CD14-positive monocyte (primary cell): ENCODE results near the gene VSIR. TPM values are rescaled to one million over a fixed set of nuclear protein-coding genes. Genes with fewer than 3 reads are reported as not detected.

Experiments
- DNase-seq, 3 donors: peaks; one replicate each; pipeline ENCODE4 v3.0.0-alpha.2; 2011 to 2022
- H2AFZ ChIP-seq: 2 replicates; pipeline ENCODE4 v1.6.0; 2012; ENCODE audit warnings: mild to moderate bottlenecking, low read depth, low read length, inconsistent platforms; ENCODE audit not compliant: insufficient read depth, poor library complexity, severe bottlenecking
- H3K27ac ChIP-seq, 2 donors: 1 replicate in 1 of 2; 2 replicates in 1 of 2; pipeline ENCODE4 v1.5.1; 2012 to 2013; ENCODE audit warnings: low read length in 2 of 2, control low read depth in 1 of 2, inconsistent platforms in 1 of 2, low read depth in 1 of 2, mild to moderate bottlenecking in 1 of 2
- H3K27me3 ChIP-seq, 2 donors: one replicate each; pipeline versions ENCODE4 v1.6.0 to v1.6.1; 2011 to 2013; ENCODE audit warnings: low read length in 2 of 2; ENCODE audit not compliant: control insufficient read depth in 2 of 2, insufficient read depth in 2 of 2
- H3K36me3 ChIP-seq, 2 donors: replicated peaks in 1 of 2; 1 replicate in 1 of 2; 2 replicates in 1 of 2; pipeline versions ENCODE4 v1.5.1 to v1.6.1; 2012 to 2013; ENCODE audit warnings: low read length in 2 of 2, control low read depth in 1 of 2, inconsistent platforms in 1 of 2, mild to moderate bottlenecking in 1 of 2; ENCODE audit not compliant: insufficient read depth in 2 of 2, control insufficient read depth in 1 of 2
- H3K4me1 ChIP-seq, 2 donors: 1 replicate in 1 of 2; 2 replicates in 1 of 2; pipeline versions ENCODE4 v1.5.1 to v1.6.1; 2012 to 2013; ENCODE audit warnings: low read length in 2 of 2, control low read depth in 1 of 2, inconsistent platforms in 1 of 2, mild to moderate bottlenecking in 1 of 2, moderate library complexity in 1 of 2; ENCODE audit not compliant: insufficient read depth in 2 of 2, control insufficient read depth in 1 of 2
- H3K4me2 ChIP-seq: replicated peaks from 2 replicates; pipeline ENCODE3; 2012; ENCODE audit warnings: low read length, moderate library complexity, mild to moderate bottlenecking; ENCODE audit not compliant: poor library complexity, severe bottlenecking; ENCODE audit errors: extremely low read depth
- H3K4me3 ChIP-seq, 3 experiments: fragments of 200-600 bp in 1 of 3; sonication (generic) in 1 of 3; replicated peaks in 1 of 3; 1 replicate in 2 of 3; 2 replicates in 1 of 3; pipeline ENCODE4 v1.5.1; 2011 to 2013; ENCODE audit warnings: low read length in 3 of 3, mild to moderate bottlenecking in 3 of 3, control low read depth in 2 of 3, low read depth in 2 of 3, inconsistent platforms in 1 of 3, moderate library complexity in 1 of 3
- H3K79me2 ChIP-seq: 2 replicates; pipeline ENCODE4 v1.6.0; 2012; ENCODE audit warnings: mild to moderate bottlenecking, control low read depth, inconsistent platforms, low read length, moderate library complexity; ENCODE audit not compliant: insufficient read depth
- H3K9ac ChIP-seq: 2 replicates; pipeline ENCODE4 v1.6.0; 2017; ENCODE audit warnings: low read length, mild to moderate bottlenecking; ENCODE audit not compliant: insufficient read depth, poor library complexity, severe bottlenecking
- H3K9me3 ChIP-seq, 2 donors: replicated peaks in 1 of 2; 1 replicate in 1 of 2; 2 replicates in 1 of 2; pipeline versions ENCODE4 v1.5.1 to v1.6.1; 2012 to 2013; ENCODE audit warnings: low read length in 2 of 2, control low read depth in 1 of 2; ENCODE audit not compliant: control insufficient read depth in 1 of 2, insufficient read depth in 1 of 2
- H4K20me1 ChIP-seq: 2 replicates; pipeline ENCODE4 v1.6.0; 2012; ENCODE audit warnings: mild to moderate bottlenecking, low read length, control low read depth, moderate library complexity; ENCODE audit not compliant: insufficient read depth
- H3K27ac Mint-ChIP-seq, 7 donors: one replicate each; pipeline ENCODE4 v1.8.0; 2020; ENCODE audit warnings: mild to moderate bottlenecking in 7 of 7, mixed read lengths in 7 of 7, moderate library complexity in 6 of 7, inconsistent platforms in 2 of 7
- H3K27me3 Mint-ChIP-seq, 3 donors: one replicate each; pipeline ENCODE4 v1.8.0; 2021 to 2022; ENCODE audit warnings: low read depth in 3 of 3, mild to moderate bottlenecking in 3 of 3, mixed read lengths in 3 of 3, moderate library complexity in 3 of 3, inconsistent platforms in 1 of 3
- H3K36me3 Mint-ChIP-seq, 2 donors: one replicate each; pipeline ENCODE4 v1.8.0; 2020; ENCODE audit warnings: mixed read lengths in 2 of 2, inconsistent platforms in 1 of 2, mild to moderate bottlenecking in 1 of 2
- H3K4me1 Mint-ChIP-seq: one replicate; pipeline ENCODE4 v1.8.0; 2020; ENCODE audit warnings: mild to moderate bottlenecking, mixed read lengths
- H3K4me3 Mint-ChIP-seq, 2 donors: one replicate each; pipeline ENCODE4 v1.8.0; 2020; ENCODE audit warnings: mild to moderate bottlenecking in 2 of 2, mixed read lengths in 2 of 2, moderate library complexity in 1 of 2
- H3K9me3 Mint-ChIP-seq, 7 donors: one replicate each; pipeline ENCODE4 v1.8.0; 2020 to 2022; ENCODE audit warnings: mixed read lengths in 7 of 7, mild to moderate bottlenecking in 6 of 7, moderate library complexity in 6 of 7, inconsistent platforms in 2 of 7
- WGBS: methylation state at CpG from one replicate; pipeline ENCODE4 v1.1.5; 2013; ENCODE audit warnings: missing lambda C conversion rate; ENCODE audit not compliant: insufficient coverage; 5-methylcytosine and 5-hydroxymethylcytosine counted together
- intact Hi-C, 2 donors: fragments of 100-400 bp; cut with micrococcal nuclease; formaldehyde crosslinking; loops; one replicate each; pipeline versions ENCODE4 v1.15.0 to v1.15.1; 2023
- polyA plus RNA-seq, 3 donors: library from polyadenylated mRNA; depleted of rRNA in 1 of 3; unstranded in 2 of 3; stranded (reverse) in 1 of 3; fragments of 300-500 nt in 2 of 3; fragments of >200 nt in 1 of 3; fragmentation: Illumina TruSeq in 2 of 3; gene quantifications; 1 replicate in 2 of 3; 2 replicates in 1 of 3; pipeline ENCODE4 v1.2.3, GENCODE V29; 2012 to 2021
- TF ChIP-seq, protein P1 (sequence below): fragments of 200-600 bp; IDR thresholded peaks from one replicate; pipeline ENCODE4 v1.8.0; 2022; ENCODE audit warnings: antibody characterized with exemption, mild to moderate bottlenecking

The VSIR gene
- polyA plus RNA-seq, 3 donors: 635 to 1,133 (median 801) TPM

- no peaks in the 10 kb centered on the region for H3K36me3 Mint-ChIP-seq
These were observed 25.8 kb upstream of the VSIR start for GRCh38 chr10:71799112-71799511.

GRCh38 chr10:71798308-71798624, 24.9 kb upstream of the VSIR start:
- intact Hi-C loops: no loop called here
- H3K4me3 Mint-ChIP-seq: no peak overlapping the region
- H3K9me3 Mint-ChIP-seq: peaks cover 0 to 6% (median 0%) of the 10 kb centered on the region in 7 donors
- no peak overlapping the region for H3K27ac ChIP-seq
- no peak overlapping the region for H3K4me3 ChIP-seq
- no peak overlapping the region for H2AFZ ChIP-seq
- no peaks in the 10 kb centered on the region for H3K27me3 ChIP-seq
- no peaks in the 10 kb centered on the region for H3K36me3 Mint-ChIP-seq
- peaks cover 41 to 59% of the 10 kb centered on the region in 2 donors for H3K4me1 ChIP-seq
- H3K9ac ChIP-seq: no peak overlapping the region
- H3K79me2 ChIP-seq: no peaks in the 10 kb centered on the region
- no peak for DNase-seq
- H3K27me3 Mint-ChIP-seq: peaks cover 3 to 8% (median 5%) of the 10 kb centered on the region in 3 donors
- peaks cover 52% of the 10 kb centered on the region for H3K4me1 Mint-ChIP-seq
- H3K4me2 ChIP-seq: no peak overlapping the region
- 60% methylated on average over 6 of the region's 6 CpGs for WGBS
- no peaks in the 10 kb centered on the region for H3K9me3 ChIP-seq
- peaks cover 4% of the 10 kb centered on the region for H4K20me1 ChIP-seq
- TF ChIP-seq, protein P1, sequence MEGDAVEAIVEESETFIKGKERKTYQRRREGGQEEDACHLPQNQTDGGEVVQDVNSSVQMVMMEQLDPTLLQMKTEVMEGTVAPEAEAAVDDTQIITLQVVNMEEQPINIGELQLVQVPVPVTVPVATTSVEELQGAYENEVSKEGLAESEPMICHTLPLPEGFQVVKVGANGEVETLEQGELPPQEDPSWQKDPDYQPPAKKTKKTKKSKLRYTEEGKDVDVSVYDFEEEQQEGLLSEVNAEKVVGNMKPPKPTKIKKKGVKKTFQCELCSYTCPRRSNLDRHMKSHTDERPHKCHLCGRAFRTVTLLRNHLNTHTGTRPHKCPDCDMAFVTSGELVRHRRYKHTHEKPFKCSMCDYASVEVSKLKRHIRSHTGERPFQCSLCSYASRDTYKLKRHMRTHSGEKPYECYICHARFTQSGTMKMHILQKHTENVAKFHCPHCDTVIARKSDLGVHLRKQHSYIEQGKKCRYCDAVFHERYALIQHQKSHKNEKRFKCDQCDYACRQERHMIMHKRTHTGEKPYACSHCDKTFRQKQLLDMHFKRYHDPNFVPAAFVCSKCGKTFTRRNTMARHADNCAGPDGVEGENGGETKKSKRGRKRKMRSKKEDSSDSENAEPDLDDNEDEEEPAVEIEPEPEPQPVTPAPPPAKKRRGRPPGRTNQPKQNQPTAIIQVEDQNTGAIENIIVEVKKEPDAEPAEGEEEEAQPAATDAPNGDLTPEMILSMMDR: no peak
- no peak overlapping the region for H3K27ac Mint-ChIP-seq
- H3K36me3 ChIP-seq: no peaks in the 10 kb centered on the region

More at GRCh38 chr10:71799112-71799511, 25.8 kb upstream of the VSIR start:
- no peak for DNase-seq
- Histone ChIP-seq H2AFZ (no peak overlapping the region), H3K79me2 (no peaks in the 10 kb centered on the region), H3K27me3 (no peaks in the 10 kb centered on the region), H3K27ac (no peak overlapping the region), H3K4me2 (no peak overlapping the region), H3K9me3 (no peaks in the 10 kb centered on the region), H3K4me3 (no peak overlapping the region), H4K20me1 (peaks cover 4% of the 10 kb centered on the region), H3K36me3 (no peaks in the 10 kb centered on the region), H3K4me1 (peaks cover 50 to 67% of the 10 kb centered on the region in 2 donors), H3K9ac (no peak overlapping the region)
- Mint-ChIP-seq H3K27ac (no peak overlapping the region), H3K4me3 (no peak overlapping the region), H3K4me1 (peaks cover 59% of the 10 kb centered on the region), H3K9me3 (peaks cover 0 to 6% (median 0%) of the 10 kb centered on the region in 7 donors), H3K27me3 (peaks cover 3 to 5% (median 3%) of the 10 kb centered on the region in 3 donors)
- TF ChIP-seq, protein P1: no peak
- whole genome bisulfite sequencing: 100% methylated on average over 5 of the region's 10 CpGs
- intact Hi-C loops: no loop called here
